DND-41 (cell line): ENCODE data around the gene GDF11.
A peak's percentile ranks its signal among the peaks of the same experiment; 100 is the strongest.

Experiments
- ATAC-seq: fragments of 200-7000 bp; cut with Tn5 transposase; 3 replicates; pipeline ENCODE4 v1.9.1; 2021; ENCODE audit warnings: low read depth; ENCODE audit not compliant: insufficient read depth
- DNase-seq: peaks from one replicate; pipeline ENCODE4 v3.0.0-alpha.2; 2020
- H2AFZ ChIP-seq: 2 replicates; pipeline ENCODE4 v1.6.0; 2012; ENCODE audit warnings: low read depth, low read length
- H3K27ac ChIP-seq: 2 replicates; pipeline ENCODE4 v1.5.1; 2012; ENCODE audit warnings: low read length, inconsistent platforms
- H3K27me3 ChIP-seq: fragments of 200-600 bp; sonication (generic); 2 replicates; pipeline ENCODE4 v1.6.0; 2012; ENCODE audit warnings: low read length, mild to moderate bottlenecking, inconsistent platforms; ENCODE audit not compliant: insufficient read depth, poor library complexity
- H3K36me3 ChIP-seq: 2 replicates; pipeline ENCODE4 v1.5.1; 2012; ENCODE audit warnings: low read length, inconsistent platforms; ENCODE audit not compliant: insufficient read depth
- H3K4me1 ChIP-seq: 2 replicates; pipeline ENCODE4 v1.5.1; 2012; ENCODE audit warnings: mild to moderate bottlenecking, low read length; ENCODE audit not compliant: insufficient read depth
- H3K4me2 ChIP-seq: 2 replicates; pipeline ENCODE4 v1.6.0; 2012; ENCODE audit warnings: mild to moderate bottlenecking, moderate library complexity, low read length, inconsistent platforms; ENCODE audit not compliant: insufficient read depth
- H3K4me3 ChIP-seq, 2 experiments: fragments of 200-600 bp in 1 of 2; shearing (Covaris generic) in 1 of 2; 2 replicates each; pipeline ENCODE4 v1.5.1; 2012 to 2016; ENCODE audit warnings: inconsistent platforms in 2 of 2, low read length in 2 of 2, mild to moderate bottlenecking in 2 of 2, low read depth in 1 of 2, moderate library complexity in 1 of 2
- H3K79me2 ChIP-seq: 2 replicates; pipeline ENCODE4 v1.6.0; 2012; ENCODE audit warnings: low read length, inconsistent platforms; ENCODE audit not compliant: insufficient read depth
- H3K9ac ChIP-seq: 2 replicates; pipeline ENCODE4 v1.6.0; 2012; ENCODE audit warnings: low read depth, mild to moderate bottlenecking, inconsistent platforms, low read length, moderate library complexity
- H3K9me3 ChIP-seq: 2 replicates; pipeline ENCODE4 v1.5.1; 2012; ENCODE audit warnings: low read length, moderate library complexity, mild to moderate bottlenecking, inconsistent platforms; ENCODE audit not compliant: insufficient read depth, severe bottlenecking
- H4K20me1 ChIP-seq: 2 replicates; pipeline ENCODE4 v1.6.0; 2012; ENCODE audit warnings: low read length; ENCODE audit not compliant: insufficient read depth
- CTCF ChIP-seq: IDR thresholded peaks from 2 replicates; pipeline ENCODE4 v1.5.1; 2012; ENCODE audit warnings: borderline replicate concordance, low read length, moderate library complexity, mild to moderate bottlenecking; ENCODE audit not compliant: poor library complexity, severe bottlenecking; ENCODE audit errors: extremely low read depth
- EZH2 ChIP-seq: IDR thresholded peaks from 3 replicates; pipeline ENCODE4 v1.6.1; 2012; ENCODE audit warnings: borderline replicate concordance, low read depth, mild to moderate bottlenecking, moderate library complexity, low read length, inconsistent platforms; ENCODE audit not compliant: severe bottlenecking

GDF11 gene

GRCh38 chr12:55724940-55725309 is 18.0 kb upstream of the GDF11 start:
- H3K4me1 ChIP-seq, result peaks cover 23% of the 10 kb centered on the region

GRCh38 chr12:55725556-55725955 is 17.4 kb upstream of the GDF11 start:
- H3K9me3 ChIP-seq, result no peaks in the 10 kb centered on the region
- H3K4me3 ChIP-seq, result no peak overlapping the region
- no peak overlapping the region for H3K9ac ChIP-seq
- H3K27ac ChIP-seq, result no peak overlapping the region
- peaks cover 3% of the 10 kb centered on the region; the same call in 1 of the 2 replicates for H4K20me1 ChIP-seq
- H3K36me3 ChIP-seq, result peaks cover 51% of the 10 kb centered on the region
- H3K4me1 ChIP-seq, result peaks cover 29% of the 10 kb centered on the region
- H2AFZ ChIP-seq, result no peak overlapping the region
- H3K79me2 ChIP-seq, result peaks cover 11% of the 10 kb centered on the region
- H3K4me2 ChIP-seq, result no peak overlapping the region
- DNase-seq (no peak), ATAC-seq (no peak)
- no peaks in the 10 kb centered on the region for H3K27me3 ChIP-seq
- TF ChIP-seq EZH2 (no peak), CTCF (no peak)

More at GRCh38 chr12:55724940-55725309, 18.0 kb upstream of the GDF11 start:
- ATAC-seq (no peak), DNase-seq (no peak)
- no peak overlapping the region for H3K4me2 ChIP-seq
- no peaks in the 10 kb centered on the region for H3K27me3 ChIP-seq
- no peak overlapping the region for H2AFZ ChIP-seq
- TF ChIP-seq EZH2 (no peak), CTCF (no peak)
- H3K36me3 ChIP-seq, result peaks cover 57% of the 10 kb centered on the region
- H3K4me3 ChIP-seq, result no peak overlapping the region
- H3K79me2 ChIP-seq, result peaks cover 11% of the 10 kb centered on the region
- H4K20me1 ChIP-seq, result peaks cover 3% of the 10 kb centered on the region; the same call in 1 of the 2 replicates
- no peaks in the 10 kb centered on the region for H3K9me3 ChIP-seq
- no peak overlapping the region for H3K27ac ChIP-seq
- no peak overlapping the region for H3K9ac ChIP-seq

GRCh38 chr12:55726971-55727370 is 16.0 kb upstream of the GDF11 start:
- ATAC-seq (no peak), DNase-seq (no peak)
- H3K9me3 ChIP-seq, result no peaks in the 10 kb centered on the region
- no peak overlapping the region; the same call in 1 of the 2 replicates for H3K9ac ChIP-seq
- no peaks in the 10 kb centered on the region for H3K27me3 ChIP-seq
- TF ChIP-seq EZH2 (no peak), CTCF (no peak)
- peaks cover 3% of the 10 kb centered on the region; the same call in 1 of the 2 replicates for H4K20me1 ChIP-seq
- H3K79me2 ChIP-seq, result peaks cover 11% of the 10 kb centered on the region
- H3K4me3 ChIP-seq, result no peak overlapping the region
- H2AFZ ChIP-seq, result no peak overlapping the region
- H3K4me2 ChIP-seq, result peak overlapping the region; percentile 84; the same call in 1 of the 2 replicates
- peaks cover 34% of the 10 kb centered on the region for H3K4me1 ChIP-seq
- H3K36me3 ChIP-seq, result peaks cover 40% of the 10 kb centered on the region
- H3K27ac ChIP-seq, result no peak overlapping the region

GRCh38 chr12:55727643-55728185 is 15.2 kb upstream of the GDF11 start:
- Histone ChIP-seq H3K9ac (peak overlapping the region; percentile 68), H3K36me3 (peaks cover 40% of the 10 kb centered on the region), H3K4me3 (peak overlapping the region; percentile 34 to 69; a peak in 3 of 4 replicates)

More at GRCh38 chr12:55727643-55728185, 15.2 kb upstream of the GDF11 start:
- peak overlapping the region; percentile 50 for H3K27ac ChIP-seq
- H3K4me1 ChIP-seq, result peaks cover 34% of the 10 kb centered on the region
- peaks cover 11% of the 10 kb centered on the region for H3K79me2 ChIP-seq
- H3K27me3 ChIP-seq, result no peaks in the 10 kb centered on the region
- DNase-seq, result no peak
- TF ChIP-seq CTCF, result no peak
- no peak for TF ChIP-seq EZH2
- no peak for ATAC-seq
- H3K9me3 ChIP-seq, result no peaks in the 10 kb centered on the region
- peaks cover 3% of the 10 kb centered on the region; the same call in 1 of the 2 replicates for H4K20me1 ChIP-seq
- H3K4me2 ChIP-seq, result peak overlapping the region; percentile 84
- peak overlapping the region; percentile 87 for H2AFZ ChIP-seq
